GM10847 (cell line): Measurements from ENCODE around the gene MAN1C1.

Experiments
- POLR2A ChIP-seq: IDR thresholded peaks from 2 replicates; pipeline ENCODE4 v1.6.1; 2011; ENCODE audit not compliant: insufficient read length; ENCODE audit errors: extremely low read depth

MAN1C1 gene

DNA sequence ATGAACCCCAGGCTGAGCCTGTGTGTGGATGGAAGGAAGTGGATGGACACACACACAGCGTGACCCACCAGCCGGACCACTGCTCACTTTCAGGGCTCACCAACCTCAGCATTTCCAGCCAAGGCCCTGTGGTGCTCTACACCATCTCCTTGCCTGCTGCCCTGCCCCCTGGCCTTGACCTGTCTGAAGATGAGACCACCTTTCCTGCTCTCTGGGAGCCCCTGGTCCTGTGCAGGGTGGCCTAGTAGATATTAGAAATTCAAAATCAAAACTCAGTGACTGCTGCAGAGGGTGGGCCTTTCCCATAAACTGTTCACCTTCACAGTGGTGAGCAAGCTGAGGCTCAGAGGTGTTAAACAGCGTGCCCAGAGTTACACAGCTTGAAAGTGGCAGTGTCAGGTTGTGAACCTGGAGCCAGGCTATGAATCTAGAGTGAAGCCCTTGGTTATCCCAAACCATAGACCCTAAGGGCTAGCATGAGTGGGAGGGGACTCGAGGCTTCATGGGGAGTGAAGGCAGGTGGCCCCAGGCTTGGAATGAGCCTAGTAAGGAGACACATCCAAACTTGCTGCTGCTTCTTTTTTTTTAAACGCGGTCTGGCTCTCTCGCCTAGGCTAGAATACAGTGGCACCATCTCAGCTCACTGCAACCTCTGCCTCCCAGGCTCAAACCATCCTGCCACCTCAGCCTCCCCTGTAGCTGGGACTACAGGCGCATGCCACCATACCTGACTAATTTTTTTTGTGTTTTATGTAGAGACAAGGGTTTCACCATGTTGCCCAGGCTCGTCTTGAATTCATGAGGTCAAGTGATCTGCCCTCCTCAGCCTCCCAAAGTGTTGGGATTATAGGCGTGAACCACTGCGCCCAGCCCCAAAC lies 41.5 kb downstream of the MAN1C1 start:
- no peak for TF ChIP-seq POLR2A

DNA sequence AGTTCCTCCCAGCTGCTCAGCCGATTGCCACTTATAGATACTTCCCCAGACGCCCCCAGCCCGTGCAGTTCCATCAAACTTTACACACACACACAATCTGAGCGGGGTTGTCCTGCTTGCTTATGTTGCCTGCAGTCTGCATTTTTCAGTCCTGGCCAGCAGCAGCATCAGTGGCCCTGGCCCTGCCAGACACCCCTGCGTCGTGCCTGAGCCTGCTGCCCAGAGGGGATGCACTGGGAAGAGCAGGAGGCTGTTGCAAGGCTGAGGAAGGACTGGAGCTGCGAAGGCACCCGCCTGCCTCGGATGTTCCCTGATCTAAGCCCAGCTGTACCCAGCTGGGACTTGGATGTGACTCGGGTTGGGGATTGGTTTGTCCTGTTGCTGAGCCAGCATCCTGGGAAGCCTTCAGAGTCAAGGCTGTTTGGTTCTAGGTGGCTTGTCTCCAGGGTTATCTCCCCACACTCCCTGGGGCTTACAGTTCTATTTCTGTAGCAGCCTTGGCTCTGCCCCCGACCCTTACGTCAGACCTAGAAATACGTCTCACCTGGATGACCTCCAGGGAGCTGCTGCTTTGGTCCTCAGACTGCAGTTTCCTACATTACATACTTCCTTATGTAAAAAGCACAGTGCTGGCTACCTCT lies 42.3 kb downstream of the MAN1C1 start:
- no peak for TF ChIP-seq POLR2A

DNA sequence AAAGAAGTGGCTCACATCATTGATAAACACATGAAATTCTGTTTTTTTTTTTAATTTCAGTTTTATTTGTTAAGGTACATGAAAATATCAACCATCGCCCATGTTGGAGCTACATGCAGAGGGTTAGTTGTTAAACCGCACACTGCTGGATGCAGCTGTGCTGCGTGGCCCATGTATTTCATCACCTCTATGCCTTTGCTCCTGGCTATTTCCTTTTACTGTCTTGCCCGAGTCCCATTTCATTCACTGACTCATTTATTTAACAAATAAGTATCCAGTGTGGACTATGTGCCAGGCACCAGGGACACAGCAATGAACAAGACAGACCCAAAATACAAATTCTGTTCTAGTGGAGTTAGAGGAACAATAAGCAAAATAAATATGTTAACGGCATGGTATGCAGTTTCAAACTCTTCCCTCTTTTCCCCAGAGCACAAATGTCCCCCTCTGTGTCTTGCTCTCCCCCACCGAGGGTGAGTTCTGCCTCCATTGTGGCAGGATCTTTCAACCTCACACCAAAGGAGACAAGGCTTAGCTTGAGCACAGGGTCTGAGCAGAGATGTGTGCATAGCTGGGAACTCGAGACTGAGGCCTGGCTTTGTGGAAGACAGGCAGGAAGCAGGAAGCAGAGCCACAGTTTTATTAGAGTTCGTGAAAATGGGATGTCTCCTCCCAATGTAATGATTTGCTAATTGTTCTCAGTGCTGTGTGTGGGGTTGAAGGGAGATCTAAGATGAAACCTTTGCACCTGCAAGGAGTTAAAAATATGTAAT lies 44.6 kb downstream of the MAN1C1 start:
- no peak for TF ChIP-seq POLR2A

DNA sequence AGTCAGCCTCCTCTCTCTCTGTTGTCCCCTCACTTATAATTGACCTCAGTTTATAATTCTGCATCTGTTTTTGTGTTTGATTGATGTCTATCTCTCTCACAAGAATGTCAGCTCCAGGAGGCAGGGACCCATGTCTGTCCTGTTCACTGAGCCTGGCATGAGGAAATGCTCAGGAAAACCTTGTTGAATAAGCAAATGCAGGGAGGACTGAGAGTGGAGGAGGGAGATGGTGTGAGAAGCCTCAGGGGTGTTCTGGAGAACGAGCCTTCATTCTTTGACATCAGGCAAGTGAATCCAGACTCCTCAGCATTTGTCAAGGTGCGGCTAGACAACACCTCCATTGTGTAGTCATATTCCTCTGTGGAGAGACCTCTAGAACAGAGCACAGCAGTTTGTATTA lies 45.5 kb downstream of the MAN1C1 start:
- no peak for TF ChIP-seq POLR2A

DNA sequence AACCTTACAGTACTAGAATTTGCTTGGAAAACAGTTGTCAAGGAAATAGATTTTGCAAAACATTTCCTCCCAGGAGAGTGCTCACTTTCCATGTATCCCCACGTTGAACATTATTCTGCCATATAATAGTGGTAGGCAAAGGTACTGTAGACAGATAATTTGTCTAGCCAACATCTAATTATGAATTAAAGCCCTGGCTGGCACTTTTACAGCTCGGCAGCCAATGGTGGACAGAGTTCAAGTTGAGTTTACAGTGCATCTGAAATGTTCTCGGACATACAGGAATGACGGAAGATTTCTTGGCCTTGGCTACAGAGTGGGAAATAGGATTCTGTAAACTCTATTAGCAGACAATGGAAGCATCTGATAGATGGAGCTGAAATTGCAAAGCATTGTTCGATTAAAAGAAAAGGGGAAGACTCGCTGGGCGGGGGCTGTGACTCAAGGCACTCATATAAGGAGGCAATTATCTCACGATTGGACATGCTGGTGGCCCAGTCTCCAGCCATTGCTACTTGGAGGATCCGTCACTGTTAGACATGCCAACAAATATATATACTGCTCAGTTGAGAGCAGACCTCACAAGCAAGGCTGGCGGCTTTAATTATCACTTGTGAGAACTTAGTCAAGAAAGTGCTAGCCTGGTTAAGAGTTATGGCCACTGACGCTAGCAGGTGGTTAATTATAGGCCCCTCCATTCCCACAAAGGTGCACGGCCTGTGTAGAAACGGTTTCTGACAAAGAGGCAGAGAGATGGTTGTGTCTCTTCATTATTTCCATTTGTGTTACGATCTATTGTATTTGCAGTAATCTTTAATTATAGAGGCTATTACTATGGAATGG lies 48.0 kb downstream of the MAN1C1 start:
- TF ChIP-seq POLR2A, result no peak

DNA sequence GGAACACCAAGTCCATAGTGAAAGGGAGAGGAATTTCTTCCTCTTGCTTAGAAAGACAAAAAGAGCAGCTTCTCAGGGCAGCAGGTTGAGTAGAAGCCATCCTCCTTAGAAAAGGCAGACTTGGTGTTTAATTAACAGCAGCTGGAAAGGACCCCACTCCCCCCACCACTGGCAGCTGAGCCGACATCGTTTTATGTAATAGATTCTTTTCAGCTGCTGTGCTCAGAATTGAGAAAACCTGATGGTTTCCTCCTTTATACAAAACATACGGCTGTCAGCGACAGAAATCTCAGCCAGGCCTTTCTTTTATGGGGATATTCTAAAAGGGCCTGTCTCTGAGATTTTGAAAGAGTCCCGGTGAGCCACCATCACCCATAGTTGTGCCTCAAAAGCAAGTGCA lies 49.9 kb downstream of the MAN1C1 start:
- TF ChIP-seq POLR2A, result no peak

DNA sequence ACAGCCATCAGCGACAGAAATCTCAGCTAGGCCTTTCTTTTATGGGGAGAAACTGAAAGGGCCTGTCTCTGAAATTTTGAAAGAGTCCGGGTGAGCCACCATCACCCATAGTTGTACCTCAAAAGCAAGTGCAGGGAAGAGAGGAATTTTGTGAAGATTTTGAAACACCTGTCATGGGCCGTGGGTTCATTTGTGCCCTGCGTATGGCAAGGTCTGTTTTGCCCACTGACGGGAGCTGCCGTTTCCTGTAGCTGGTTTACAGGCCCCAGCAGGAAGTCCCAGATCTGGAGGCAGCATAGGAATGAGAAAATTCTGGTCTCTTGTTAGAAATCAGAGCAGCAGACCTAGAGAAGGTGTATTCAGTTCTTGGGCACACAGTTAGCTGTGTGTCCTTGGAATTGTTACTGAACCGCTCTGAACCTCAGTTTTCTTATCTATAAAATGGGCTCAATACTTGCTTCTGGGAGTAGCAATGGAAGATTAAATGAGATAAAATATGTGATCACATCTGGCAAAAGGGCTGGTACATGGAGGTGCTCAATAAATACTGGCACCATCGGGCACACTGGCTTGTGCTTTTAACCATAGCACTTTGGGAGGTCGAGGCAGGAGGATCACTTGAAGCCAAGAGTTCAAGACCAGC lies 52.5 kb downstream of the MAN1C1 start:
- TF ChIP-seq POLR2A, result no peak

DNA sequence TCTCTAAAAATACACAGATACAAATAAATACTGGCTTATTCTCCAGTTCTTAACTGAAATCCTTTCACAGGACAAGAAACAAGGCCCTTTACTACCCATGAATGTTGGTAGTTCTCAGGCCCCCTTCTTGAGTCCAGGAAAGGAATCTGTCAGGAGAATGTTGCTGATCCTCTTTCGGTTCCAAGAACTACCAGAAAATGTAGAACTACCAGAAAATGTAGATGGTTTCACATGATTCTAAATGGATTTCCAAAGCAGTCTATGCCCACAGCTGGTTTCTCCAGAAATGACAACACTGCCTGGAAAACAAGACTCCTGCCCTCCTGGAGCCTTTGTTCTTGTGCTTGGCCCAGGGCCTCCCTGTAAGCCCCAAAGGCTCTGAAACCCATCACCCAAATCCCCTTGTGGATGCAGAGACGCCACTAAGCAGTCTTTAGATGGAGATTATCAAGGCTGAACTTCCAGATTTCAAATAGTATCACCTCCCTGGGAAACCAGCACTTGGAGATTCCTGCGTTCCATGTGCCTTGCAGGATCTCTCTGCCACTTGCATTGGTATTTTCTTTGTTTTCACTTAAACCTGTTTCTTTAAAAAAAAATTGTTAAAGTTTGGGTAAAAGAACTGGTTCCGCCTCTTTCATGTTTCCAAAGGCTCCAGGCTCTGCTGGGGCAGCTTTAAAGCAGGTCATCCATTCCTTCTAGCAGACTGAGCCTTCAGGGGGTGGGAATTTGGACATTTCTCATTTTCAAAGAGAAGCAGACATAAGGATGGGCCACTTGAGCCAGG lies 53.4 kb downstream of the MAN1C1 start:
- TF ChIP-seq POLR2A, result no peak

DNA sequence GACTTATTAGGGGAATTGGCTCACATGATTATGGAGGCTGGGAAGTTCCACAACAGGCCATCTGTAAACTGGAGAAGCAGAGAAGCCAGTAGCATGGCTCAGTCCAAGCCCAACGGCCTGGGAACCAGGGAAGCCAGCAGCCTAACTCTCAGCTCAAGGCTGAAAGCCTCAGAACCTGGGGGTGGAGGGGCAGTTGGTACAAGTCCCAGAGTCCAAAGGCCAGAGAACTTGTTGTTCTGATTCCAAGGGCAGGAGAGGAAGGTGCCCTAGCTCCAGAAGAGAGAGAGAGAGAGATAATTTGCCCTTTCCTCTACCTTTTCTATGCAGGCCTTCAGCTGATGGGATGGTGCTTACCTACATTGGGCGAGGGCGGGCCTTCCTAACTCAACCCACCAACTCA lies 55.3 kb downstream of the MAN1C1 start:
- no peak for TF ChIP-seq POLR2A

DNA sequence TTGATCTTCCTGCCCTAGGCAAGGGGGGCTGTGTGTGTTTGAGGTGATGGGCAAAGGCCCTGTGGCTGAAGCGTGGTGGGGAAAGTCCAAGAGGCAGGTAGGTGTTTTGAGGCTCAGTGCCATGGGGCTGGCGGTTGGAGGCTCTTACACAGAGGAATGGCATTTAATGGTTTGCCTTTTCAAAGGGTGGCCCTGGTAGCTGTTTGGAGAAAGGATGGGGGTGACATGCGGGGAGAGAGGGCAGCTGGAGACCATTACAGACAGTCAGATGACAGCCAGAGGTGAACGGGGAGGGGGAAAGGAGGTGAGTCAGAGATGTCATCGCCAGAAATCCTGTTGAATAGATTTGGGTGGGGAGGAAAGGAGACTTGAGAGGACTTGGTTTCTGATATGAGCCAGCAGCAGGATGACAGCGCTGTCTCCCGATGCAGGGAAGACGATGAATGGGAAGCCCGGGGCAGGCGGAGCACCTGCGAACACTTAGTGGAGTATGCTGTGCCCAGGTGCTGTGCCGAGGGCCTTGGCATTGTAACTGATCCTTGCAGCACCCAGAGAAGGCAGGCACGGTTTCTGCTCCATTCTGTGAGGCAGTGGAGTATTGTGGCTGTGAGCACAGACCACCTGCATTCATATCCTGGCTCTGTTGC lies 56.3 kb downstream of the MAN1C1 start:
- no peak for TF ChIP-seq POLR2A

DNA sequence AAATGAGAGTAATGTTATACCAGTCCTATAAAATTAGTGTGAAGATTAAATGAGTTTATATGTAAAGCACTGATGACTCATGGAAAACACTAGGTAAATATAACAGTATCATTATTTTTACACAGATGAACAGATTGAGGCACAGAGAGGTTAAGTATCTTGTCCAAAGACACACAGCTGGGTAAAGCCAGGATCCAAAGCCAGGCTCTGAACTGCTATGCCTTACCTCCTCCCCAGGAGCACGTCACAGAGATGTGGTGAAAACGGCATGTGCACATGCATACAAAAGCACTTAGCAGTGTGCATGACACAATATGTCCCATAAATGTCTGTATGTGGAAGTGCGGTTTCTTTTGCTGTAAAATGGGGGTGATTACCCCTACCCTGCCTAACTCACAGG lies 56.9 kb downstream of the MAN1C1 start:
- TF ChIP-seq POLR2A, result no peak

DNA sequence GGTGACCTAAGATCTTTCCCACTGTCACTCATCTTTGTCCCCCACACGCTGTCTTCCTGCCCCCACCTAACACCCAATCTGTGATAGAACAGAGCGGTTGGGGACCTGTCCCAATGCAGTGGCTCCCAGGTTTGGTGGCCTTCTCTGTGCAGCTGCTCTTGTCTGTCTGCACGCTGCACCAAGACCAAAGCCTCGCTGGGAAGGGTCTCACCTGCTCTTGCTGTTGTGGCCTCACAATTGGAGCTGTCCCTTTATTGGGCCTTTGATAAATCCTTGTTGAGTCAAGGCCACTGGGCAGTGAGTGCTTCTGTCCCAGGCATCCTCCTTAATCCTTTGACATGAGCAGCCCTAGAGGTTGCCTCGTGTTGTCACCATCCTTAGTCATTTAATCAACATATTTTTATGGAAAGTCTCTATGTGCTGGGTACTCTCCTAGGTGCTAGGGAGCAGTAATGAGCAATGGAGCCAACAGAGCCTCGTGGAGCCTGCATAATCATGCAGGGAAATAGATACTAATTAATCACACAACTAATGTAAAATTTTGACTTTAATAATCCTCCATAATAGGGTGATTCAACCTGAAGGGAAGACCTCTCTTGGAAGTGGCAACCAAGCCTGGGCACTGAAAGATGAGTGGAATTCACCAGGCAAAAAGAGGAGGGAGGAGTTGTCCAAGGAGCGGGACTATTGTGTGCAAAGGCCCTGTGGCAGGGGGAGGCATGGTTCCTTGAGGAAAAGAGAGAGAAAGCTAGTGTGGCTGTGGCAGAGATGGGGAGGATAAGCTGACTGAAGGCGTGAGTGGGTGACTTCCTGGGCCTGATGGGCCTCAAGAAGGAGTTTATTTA lies 57.6 kb downstream of the MAN1C1 start:
- no peak for TF ChIP-seq POLR2A

DNA sequence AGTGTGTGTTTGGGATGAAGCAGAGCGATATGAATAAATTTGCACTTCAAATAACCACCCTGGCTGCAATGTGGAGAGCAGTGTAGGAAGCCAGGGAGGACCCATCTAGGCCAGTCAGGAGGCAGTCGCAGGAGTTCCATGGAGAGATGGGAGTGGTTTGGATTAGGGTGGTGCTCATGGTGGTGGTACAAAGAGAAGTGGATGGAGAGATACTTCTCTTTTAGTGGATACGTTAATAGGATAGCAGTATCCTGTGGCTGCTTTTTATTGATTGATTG lies 58.2 kb downstream of the MAN1C1 start:
- no peak for TF ChIP-seq POLR2A
